BLaER1 (cell line): ENCODE results near the gene SELENOF.

Experiments
- H3K27ac ChIP-seq: shearing (Covaris generic); formaldehyde crosslinking; 2 replicates; pipeline ENCODE4 v1.8.1; 2022
- H3K27me3 ChIP-seq: shearing (Covaris generic); formaldehyde crosslinking; 2 replicates; pipeline ENCODE4 v1.8.1; 2022
- H3K36me3 ChIP-seq: shearing (Covaris generic); formaldehyde crosslinking; 2 replicates; pipeline ENCODE4 v1.8.1; 2022
- H3K4me1 ChIP-seq: shearing (Covaris generic); formaldehyde crosslinking; 2 replicates; pipeline ENCODE4 v1.8.1; 2022
- H3K4me2 ChIP-seq: shearing (Covaris generic); formaldehyde crosslinking; 2 replicates; pipeline ENCODE4 v1.8.1; 2022
- H3K4me3 ChIP-seq: shearing (Covaris generic); formaldehyde crosslinking; 2 replicates; pipeline ENCODE4 v1.8.1; 2022
- H3K9ac ChIP-seq: shearing (Covaris generic); formaldehyde crosslinking; 2 replicates; pipeline ENCODE4 v1.8.1; 2022
- H3K9me3 ChIP-seq: shearing (Covaris generic); formaldehyde crosslinking; 2 replicates; pipeline ENCODE4 v1.8.1; 2022
- H4K20me1 ChIP-seq: shearing (Covaris generic); formaldehyde crosslinking; 2 replicates; pipeline ENCODE4 v1.8.1; 2022
- Cebpa-rat ChIP-seq: shearing (Covaris generic); IDR thresholded peaks from 2 replicates; pipeline ENCODE4 v1.8.1; 2022

Gene SELENOF

GRCh38 chr1:86925742-86926141 lies 11.8 kb upstream of the SELENOF start:
- TF ChIP-seq Cebpa-rat, result no peak
- peaks cover 68% of the 10 kb centered on the region for H3K9me3 ChIP-seq
- no peaks in the 10 kb centered on the region for H4K20me1 ChIP-seq
- H3K36me3 ChIP-seq, result peaks cover 42% of the 10 kb centered on the region
- no peak overlapping the region for H3K4me3 ChIP-seq
- H3K27me3 ChIP-seq, result no peaks in the 10 kb centered on the region
- H3K27ac ChIP-seq, result no peak overlapping the region
- no peak overlapping the region for H3K4me2 ChIP-seq
- H3K4me1 ChIP-seq, result no peaks in the 10 kb centered on the region
- no peak overlapping the region for H3K9ac ChIP-seq

- Histone ChIP-seq H3K27ac (no peak overlapping the region), H3K4me3 (no peak overlapping the region; the same call in 1 of the 2 replicates), H3K36me3 (peaks cover 52% of the 10 kb centered on the region), H3K4me1 (no peaks in the 10 kb centered on the region), H3K9me3 (peaks cover 77% of the 10 kb centered on the region), H4K20me1 (no peaks in the 10 kb centered on the region), H3K9ac (no peak overlapping the region), H3K27me3 (no peaks in the 10 kb centered on the region), H3K4me2 (no peak overlapping the region)
- TF ChIP-seq Cebpa-rat, result no peak
These were observed 10.5 kb upstream of the SELENOF start for GRCh38 chr1:86924324-86924960.

GRCh38 chr1:86922445-86922844 lies 8.5 kb upstream of the SELENOF start:
- no peak overlapping the region for H3K4me2 ChIP-seq
- no peak overlapping the region for H3K4me3 ChIP-seq
- H3K9ac ChIP-seq, result no peak overlapping the region
- peaks cover 2% of the 10 kb centered on the region for H3K4me1 ChIP-seq
- H3K9me3 ChIP-seq, result peaks cover 87% of the 10 kb centered on the region
- no peaks in the 10 kb centered on the region for H3K27me3 ChIP-seq
- H4K20me1 ChIP-seq, result 0 out of 2 replicates have a peak, but pooled peaks cover 2% of the 10 kb centered on the region
- no peak overlapping the region for H3K27ac ChIP-seq
- TF ChIP-seq Cebpa-rat, result no peak
- peaks cover 57% of the 10 kb centered on the region for H3K36me3 ChIP-seq

- H3K27me3 ChIP-seq, result no peaks in the 10 kb centered on the region
- peak overlapping the region; percentile 95; the same call in 1 of the 2 replicates for H3K9ac ChIP-seq
- H3K36me3 ChIP-seq, result peaks cover 28% of the 10 kb centered on the region; the same call in 1 of the 2 replicates
- H3K4me1 ChIP-seq, result peaks cover 29% of the 10 kb centered on the region
- H3K4me3 ChIP-seq, result peak overlapping the region; percentile 94; the same call in 1 of the 2 replicates
- peak overlapping the region; percentile 78 for H3K4me2 ChIP-seq
- H4K20me1 ChIP-seq, result peaks cover 38% of the 10 kb centered on the region
- H3K27ac ChIP-seq, result no peak overlapping the region
- TF ChIP-seq Cebpa-rat, result no peak
- H3K9me3 ChIP-seq, result peaks cover 34% of the 10 kb centered on the region
These were observed 2.8 kb upstream of the SELENOF start for GRCh38 chr1:86916752-86917151.

- Histone ChIP-seq H3K36me3 (peaks cover 30% of the 10 kb centered on the region), H3K4me2 (peak overlapping the region; percentile 78), H3K9me3 (peaks cover 24% of the 10 kb centered on the region), H3K27ac (peak overlapping the region; percentile 92), H4K20me1 (peaks cover 48% of the 10 kb centered on the region), H3K4me3 (peak overlapping the region; percentile 94), H3K27me3 (no peaks in the 10 kb centered on the region), H3K4me1 (peaks cover 38% of the 10 kb centered on the region), H3K9ac (peak overlapping the region; percentile 95)
- no peak for TF ChIP-seq Cebpa-rat
These were observed 1.9 kb upstream of the SELENOF start for GRCh38 chr1:86915737-86916235.

GRCh38 chr1:86914998-86915736 lies 1.2 kb upstream of the SELENOF start:
- H3K9ac ChIP-seq, result peak overlapping the region; percentile 95
- peaks cover 41% of the 10 kb centered on the region for H3K4me1 ChIP-seq
- H3K4me3 ChIP-seq, result peak overlapping the region; percentile 94
- peak overlapping the region; percentile 78 for H3K4me2 ChIP-seq
- peaks cover 18% of the 10 kb centered on the region for H3K9me3 ChIP-seq
- H3K27ac ChIP-seq, result peak overlapping the region; percentile 92
- no peak for TF ChIP-seq Cebpa-rat
- H3K27me3 ChIP-seq, result no peaks in the 10 kb centered on the region
- peaks cover 54% of the 10 kb centered on the region for H4K20me1 ChIP-seq
- H3K36me3 ChIP-seq, result peaks cover 30% of the 10 kb centered on the region

GRCh38 chr1:86914601-86914997 lies 673 bp upstream of the SELENOF start, which contains the start of gene HS2ST1:
TSS of gene HS2ST1 (plus strand) at chr1:86914635.
- Histone ChIP-seq H3K9ac (peak within 1 kb of the TSS; percentile 97), H3K9me3 (peaks cover 12% of the 10 kb centered on the region; the same call in 1 of the 2 replicates), H3K36me3 (peaks cover 33% of the 10 kb centered on the region), H4K20me1 (peaks cover 60% of the 10 kb centered on the region), H3K27ac (peak within 1 kb of the TSS; percentile 95), H3K4me2 (peak within 1 kb of the TSS; percentile 93), H3K27me3 (no peaks in the 10 kb centered on the region), H3K4me1 (peaks cover 41% of the 10 kb centered on the region), H3K4me3 (peak within 1 kb of the TSS; percentile 94)
- TF ChIP-seq Cebpa-rat, result no peak

- Histone ChIP-seq H3K9me3 (peaks cover under 1% of the 10 kb centered on the region; the same call in 1 of the 2 replicates), H3K4me2 (peak overlapping the region; percentile 93), H4K20me1 (peaks cover 71% of the 10 kb centered on the region), H3K27me3 (no peaks in the 10 kb centered on the region), H3K4me1 (peaks cover 41% of the 10 kb centered on the region), H3K9ac (peak overlapping the region; percentile 97), H3K4me3 (peak overlapping the region; percentile 86), H3K27ac (peak overlapping the region; percentile 95), H3K36me3 (peaks cover 39% of the 10 kb centered on the region)
- TF ChIP-seq Cebpa-rat, result no peak
These were observed 479 bp downstream of the SELENOF start for GRCh38 chr1:86913399-86913895.

- H3K4me1 ChIP-seq, result peaks cover 38% of the 10 kb centered on the region
- H3K9ac ChIP-seq, result peak overlapping the region; percentile 97
- peak overlapping the region; percentile 86 for H3K4me3 ChIP-seq
- no peaks in the 10 kb centered on the region for H3K9me3 ChIP-seq
- peak overlapping the region; percentile 95 for H3K27ac ChIP-seq
- H4K20me1 ChIP-seq, result peaks cover 79% of the 10 kb centered on the region
- H3K4me2 ChIP-seq, result peak overlapping the region; percentile 93
- H3K27me3 ChIP-seq, result no peaks in the 10 kb centered on the region
- peaks cover 49% of the 10 kb centered on the region for H3K36me3 ChIP-seq
- no peak for TF ChIP-seq Cebpa-rat
These were observed 1.5 kb downstream of the SELENOF start for GRCh38 chr1:86912281-86912900.
